HFF-Myc (cell line): ENCODE data around the gene TAS2R30.

Experiments used
- DNase-seq: peaks from one replicate; pipeline ENCODE4 v3.0.0-alpha.2; 2011; ENCODE audit warnings: low read depth; ENCODE audit errors: extremely low read depth
- H3K4me3 ChIP-seq: replicated peaks from 2 replicates; pipeline ENCODE4 v1.5.1; 2011; ENCODE audit warnings: low read depth, mild to moderate bottlenecking, control low read depth, low read length
- CTCF ChIP-seq: IDR thresholded peaks from 2 replicates; pipeline ENCODE4 v1.5.1; 2012; ENCODE audit warnings: mild to moderate bottlenecking, low read depth, low read length, control low read depth; ENCODE audit errors: missing control alignments

The TAS2R30 gene

GRCh38 chr12:11154400-11154925 is 20.0 kb upstream of the TAS2R30 start:
- TF ChIP-seq CTCF, result no peak
- H3K4me3 ChIP-seq, result no peak overlapping the region
- no peak for DNase-seq

GRCh38 chr12:11152725-11153124 is 18.3 kb upstream of the TAS2R30 start:
- no peak overlapping the region for H3K4me3 ChIP-seq
- TF ChIP-seq CTCF, result no peak
- no peak for DNase-seq

GRCh38 chr12:11150832-11151231 is 16.4 kb upstream of the TAS2R30 start:
- TF ChIP-seq CTCF, result no peak
- no peak overlapping the region for H3K4me3 ChIP-seq
- no peak for DNase-seq

- no peak for DNase-seq
- no peak for TF ChIP-seq CTCF
These were observed 13.0 kb upstream of the TAS2R30 start for GRCh38 chr12:11147420-11147819.

GRCh38 chr12:11144297-11144696 is 9.9 kb upstream of the TAS2R30 start:
- no peak overlapping the region for H3K4me3 ChIP-seq
- DNase-seq, result no peak
- no peak for TF ChIP-seq CTCF

More at GRCh38 chr12:11147420-11147819, 13.0 kb upstream of the TAS2R30 start:
- H3K4me3 ChIP-seq, result no peak overlapping the region

GRCh38 chr12:11143352-11143751 is 8.9 kb upstream of the TAS2R30 start:
- H3K4me3 ChIP-seq, result no peak overlapping the region
- TF ChIP-seq CTCF, result no peak
- no peak for DNase-seq

- H3K4me3 ChIP-seq, result no peak overlapping the region
- TF ChIP-seq CTCF, result no peak
- no peak for DNase-seq
These were observed 1.6 kb upstream of the TAS2R30 start for GRCh38 chr12:11136075-11136474.
